NCI-H226 (cell line): ENCODE measurements around the gene SLC16A3.

Experiments
- DNase-seq: peaks from one replicate; pipeline ENCODE4 v3.0.0-alpha.2; 2015

Gene SLC16A3

DNA sequence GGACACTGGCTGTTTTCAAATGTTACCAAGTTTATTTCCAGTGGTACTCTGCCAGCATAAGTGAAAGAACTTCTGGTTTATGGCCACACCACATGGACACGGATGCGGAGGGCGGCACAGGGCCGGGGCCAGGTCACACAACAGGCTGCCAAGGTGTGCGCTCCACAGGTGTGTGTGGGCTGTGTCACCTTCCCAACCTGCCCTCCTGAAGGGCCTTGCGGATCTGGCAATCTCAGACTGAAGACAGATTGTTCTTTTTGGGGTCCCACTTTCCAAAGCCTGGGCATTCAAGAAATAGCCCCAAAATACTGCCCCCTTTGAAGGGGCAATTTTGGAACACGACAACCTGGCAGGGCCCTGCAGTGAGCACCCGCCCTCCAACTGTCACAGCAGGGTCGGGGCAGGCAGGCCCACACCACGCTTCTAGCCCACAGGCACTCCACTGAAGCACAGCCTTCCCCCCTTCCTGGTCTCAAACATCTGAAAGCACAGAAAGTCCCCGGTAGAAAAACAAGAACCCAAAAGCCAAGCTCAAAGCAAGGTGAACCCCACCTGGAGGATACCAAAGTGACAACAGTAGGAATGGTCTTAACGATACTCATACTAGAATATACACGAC is 41.1 kb downstream of the SLC16A3 start:
- DNase-seq: no peak

DNA sequence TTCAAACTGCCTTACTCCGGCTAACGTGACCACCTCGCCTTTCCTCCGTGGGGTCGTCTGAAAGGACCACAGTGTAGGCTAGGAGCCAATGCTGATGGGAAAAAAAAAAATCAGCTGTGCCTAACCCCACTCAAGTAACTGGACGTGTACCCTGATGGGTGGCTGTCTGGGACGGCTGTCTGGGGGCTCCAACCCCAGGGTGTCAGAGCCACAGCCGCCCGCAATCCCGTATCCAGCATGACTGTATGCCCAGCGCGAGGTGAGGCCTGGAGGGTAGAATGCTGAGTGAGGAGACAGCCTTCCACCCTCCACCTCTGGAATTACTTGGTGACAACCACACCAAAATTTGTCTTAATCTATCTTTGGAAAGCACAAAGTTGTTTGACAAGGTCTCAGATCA is 41.8 kb downstream of the SLC16A3 start:
- DNase-seq: no peak

DNA sequence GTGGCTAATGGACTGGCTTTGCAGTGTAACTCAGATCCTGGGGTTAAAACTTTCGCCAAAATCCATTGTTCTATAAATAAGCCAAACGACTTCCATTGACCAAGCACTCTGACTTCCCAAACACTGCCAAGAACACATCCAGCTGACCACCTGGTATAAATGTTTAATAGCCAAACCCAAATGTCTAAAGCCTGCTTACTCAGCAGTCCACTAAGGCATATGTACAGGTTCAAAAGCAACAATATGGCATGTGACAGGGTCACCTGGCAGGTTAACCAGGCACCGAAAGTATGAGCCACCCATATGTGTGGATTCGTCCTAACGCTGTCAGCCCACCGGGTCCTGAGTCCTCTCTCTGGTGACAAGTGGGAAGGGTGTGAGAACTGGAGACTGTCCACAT is 42.6 kb downstream of the SLC16A3 start:
- no peak for DNase-seq

DNA sequence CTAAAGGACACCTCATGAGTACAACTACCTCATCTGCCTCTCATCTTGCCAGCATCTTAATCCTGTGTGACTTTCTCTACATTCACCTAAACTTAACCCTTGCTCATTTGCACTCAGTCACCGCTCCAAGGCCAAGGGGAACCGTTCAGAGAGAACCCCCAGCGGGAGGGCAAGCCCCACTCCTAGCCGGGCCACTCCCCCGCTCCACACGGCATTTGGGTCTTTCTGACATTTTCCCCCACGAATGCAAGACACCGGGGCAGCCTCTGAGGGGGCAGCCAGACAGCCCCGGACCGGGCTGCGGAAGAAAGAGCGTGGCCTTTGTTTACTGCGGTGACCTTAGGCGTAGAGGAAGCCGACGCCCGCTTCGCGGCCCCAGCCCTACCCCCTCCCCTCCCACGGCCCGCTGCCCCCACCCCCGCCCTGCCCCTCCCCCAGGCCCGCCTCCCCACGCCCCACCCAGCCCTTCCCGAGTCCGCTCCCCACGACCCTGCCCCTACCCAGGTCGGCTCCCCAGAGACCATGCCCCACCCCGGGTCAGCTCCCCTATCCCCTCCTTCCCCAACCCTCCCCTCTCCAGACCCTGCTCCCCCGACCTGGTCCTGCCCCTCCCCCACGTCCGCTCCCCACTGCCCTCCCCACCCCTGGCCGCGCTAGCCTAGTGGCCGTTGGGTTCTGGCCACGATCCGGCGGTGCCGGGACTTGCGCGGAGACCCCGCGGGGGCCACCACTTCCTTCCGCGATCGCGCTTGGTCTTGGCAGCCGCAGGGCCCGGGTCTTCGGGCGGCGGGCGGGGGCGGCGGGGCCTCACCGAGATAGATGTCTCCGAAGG is 43.9 kb downstream of the SLC16A3 start:
- DNase-seq: no peak

DNA sequence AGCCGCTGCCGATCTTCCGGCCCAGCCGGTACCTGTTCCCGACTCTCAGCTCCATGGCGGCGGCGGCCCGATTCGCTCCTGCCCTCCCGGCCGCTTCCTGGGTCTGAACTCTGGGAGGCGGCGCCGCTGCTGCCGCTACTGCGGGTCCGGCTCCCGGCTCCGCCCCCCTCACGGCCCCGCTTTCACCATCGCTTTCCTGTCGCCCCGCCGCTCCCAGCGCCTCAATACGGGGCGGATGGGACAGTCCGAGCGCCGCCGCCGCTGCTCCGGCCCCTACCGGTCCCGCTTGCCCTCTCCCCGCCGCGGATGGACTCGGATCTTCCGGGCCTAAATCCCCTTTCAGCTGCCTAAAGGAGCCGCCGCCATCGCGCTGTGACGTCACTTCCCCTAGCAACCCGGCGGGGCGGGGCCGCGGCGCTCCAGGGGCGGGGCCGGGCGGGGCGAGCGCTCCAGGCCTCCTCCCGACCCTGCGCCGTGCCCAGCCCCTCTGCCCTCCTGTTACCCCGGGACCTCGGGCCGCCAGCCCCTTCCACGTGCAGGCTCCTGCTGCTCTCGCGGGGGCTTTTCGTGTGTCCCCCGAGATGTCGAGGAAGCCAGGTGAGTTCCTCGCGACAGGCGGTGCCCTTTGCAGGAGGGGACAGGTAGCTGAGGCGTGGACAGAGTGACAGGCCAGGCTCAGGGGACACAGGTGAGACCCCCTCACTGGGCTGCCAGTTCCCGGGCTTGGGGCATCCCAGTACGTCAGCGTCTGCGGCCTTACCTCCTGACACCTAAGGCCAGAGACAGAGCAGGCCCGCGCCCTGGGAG is 44.7 kb downstream of the SLC16A3 start, which contains the start of gene CSNK1D:
CSNK1D (minus strand) TSS at position 374 of the 807 bp plus-strand sequence; CDS start at position 55, 319 bp downstream.
- peak; percentile 65 for DNase-seq

DNA sequence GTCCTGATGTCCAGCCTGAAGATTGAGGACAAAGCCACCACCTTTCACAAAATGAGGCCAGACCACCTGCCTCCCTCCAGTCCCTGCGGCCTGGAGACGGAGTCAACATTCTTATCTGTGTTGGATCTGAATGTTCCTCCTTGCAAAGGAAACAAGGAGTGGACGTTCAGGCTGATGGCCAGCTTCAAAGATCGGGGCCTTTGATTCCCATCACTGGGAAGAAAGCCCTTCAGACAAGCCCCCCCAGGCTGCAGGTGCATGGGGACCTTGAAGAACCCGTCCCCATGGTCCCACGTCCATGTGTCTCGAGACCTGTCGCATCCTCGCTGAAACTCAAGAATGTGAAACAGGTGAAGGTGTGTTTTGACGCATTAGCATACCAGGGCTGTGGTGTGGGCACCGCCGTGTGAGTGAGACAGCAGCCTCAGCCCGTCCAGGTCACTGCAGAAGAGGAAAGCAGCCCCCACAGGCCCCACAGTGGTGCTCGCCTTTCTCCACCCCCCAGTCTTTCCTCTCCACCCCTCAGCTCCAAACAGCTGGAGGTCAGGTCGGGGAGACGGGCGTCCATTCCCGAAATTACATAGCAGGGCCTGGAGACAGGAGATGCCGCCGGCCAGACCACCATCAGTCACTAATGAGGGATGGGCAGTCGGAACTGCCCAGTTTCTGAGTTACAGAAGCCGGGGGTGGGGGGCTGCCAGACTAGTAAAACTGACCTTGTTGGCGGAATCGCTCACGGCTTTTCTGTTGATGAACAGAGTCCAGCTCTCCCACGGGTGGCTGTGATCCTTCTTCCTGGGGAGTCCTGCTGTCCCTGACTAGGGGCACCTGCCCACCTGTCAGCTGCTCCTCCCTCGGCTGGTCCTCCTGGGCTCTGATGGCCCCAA is 45.5 kb downstream of the SLC16A3 start:
- no peak for DNase-seq

DNA sequence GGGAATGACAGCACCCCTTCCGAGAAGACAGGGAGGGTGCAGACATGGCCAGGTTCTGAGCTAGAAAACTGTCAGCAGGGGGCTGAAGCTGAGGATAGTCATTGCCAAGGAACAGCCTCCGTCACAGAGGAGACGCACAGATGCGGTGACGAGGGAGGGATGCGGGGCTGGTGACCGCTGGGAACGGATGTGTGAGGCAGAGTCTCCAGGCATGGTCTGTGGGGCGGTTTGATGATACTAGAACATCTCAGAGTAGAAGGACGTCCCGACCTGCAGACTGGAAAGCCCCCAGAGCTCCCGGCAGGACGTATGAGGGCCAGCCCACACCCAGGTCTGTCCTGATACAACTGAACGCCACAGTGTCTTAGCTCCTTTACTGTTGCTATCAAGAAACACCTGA is 46.5 kb downstream of the SLC16A3 start:
- DNase-seq: no peak

DNA sequence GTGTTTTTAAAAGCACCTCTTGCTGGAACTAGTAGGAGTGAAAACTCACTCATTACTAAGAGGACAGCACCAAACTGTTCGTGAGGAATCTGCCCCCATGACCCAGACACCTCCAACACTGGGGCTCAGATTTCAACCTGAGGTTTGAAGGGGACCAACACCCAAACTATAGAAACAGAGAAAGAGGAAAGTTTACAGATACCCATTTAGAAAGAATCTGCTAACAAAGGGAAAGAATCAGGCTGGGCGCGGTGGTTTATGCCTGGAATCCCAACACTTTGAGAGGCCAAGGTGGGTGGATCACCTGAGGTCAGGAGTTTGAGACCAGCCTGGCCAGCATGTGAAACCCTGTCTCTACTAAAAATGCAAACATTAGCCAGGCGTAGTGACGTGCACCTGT is 48.1 kb downstream of the SLC16A3 start:
- no peak for DNase-seq

DNA sequence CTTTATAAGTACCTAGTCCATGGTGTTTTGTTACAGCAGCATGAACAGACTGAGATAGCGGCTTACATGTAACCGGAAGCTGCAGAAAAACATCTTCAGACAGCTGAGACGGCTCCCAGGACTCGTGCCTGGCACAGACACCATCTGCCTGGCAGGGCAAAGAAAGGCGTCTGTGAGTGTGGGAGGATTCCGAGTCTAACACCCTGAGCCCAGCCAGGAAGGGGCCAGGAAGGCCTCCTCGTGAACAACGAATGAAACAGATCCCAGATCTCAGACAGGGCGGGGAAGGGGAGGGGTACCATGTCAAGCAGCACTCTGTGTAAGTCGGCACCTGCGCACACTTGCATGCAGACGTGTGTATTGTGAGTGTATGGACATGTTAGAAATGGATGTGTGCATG is 49.0 kb downstream of the SLC16A3 start:
- no peak for DNase-seq

DNA sequence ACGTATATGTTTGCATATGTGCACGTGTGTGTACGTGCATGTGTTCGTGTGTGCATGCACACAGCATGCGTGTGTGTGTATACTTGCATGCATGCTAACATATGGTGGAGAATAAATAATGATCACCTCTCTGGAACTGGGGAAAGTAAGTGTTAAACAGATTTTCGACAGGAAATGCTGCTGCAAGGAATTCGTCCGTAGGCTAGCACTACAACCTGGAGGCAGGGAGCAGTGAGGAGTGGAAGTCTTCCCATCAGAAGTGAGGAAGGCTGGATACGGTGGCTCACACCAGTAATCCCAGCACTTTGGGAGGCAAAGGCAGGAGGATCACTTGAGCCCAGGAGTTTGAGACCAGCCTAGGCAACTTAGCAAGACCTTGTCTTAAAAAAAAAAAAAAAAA is 49.5 kb downstream of the SLC16A3 start:
- DNase-seq: no peak

DNA sequence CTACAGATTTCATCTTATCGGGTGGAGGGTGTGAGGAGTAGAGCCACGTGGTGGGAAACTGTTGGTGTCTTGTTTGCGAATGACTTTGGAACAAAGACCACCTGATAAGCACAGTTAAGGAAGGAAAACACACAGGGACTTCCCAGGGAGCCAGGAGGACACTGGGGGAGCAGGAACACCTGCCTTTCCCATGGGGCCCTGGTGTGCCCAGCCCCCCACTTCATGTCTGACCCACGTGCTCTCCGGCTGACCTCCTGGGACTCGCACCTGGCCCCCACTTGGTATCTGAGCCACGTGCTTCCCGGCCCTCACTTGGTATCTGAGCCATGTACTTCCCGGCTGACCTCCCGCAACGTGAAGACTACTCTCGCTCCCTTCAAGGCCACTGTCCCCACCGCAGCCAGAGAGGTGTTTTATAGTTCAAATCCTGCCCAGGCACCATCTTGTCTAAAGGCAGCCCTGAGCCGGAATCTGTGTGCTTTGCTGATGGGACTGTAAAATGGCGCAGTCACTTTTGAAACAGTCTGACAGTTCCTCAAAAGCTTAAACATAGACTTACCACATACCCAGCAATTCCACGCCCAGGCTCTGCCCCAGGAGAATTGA is 50.0 kb downstream of the SLC16A3 start:
- DNase-seq: no peak

DNA sequence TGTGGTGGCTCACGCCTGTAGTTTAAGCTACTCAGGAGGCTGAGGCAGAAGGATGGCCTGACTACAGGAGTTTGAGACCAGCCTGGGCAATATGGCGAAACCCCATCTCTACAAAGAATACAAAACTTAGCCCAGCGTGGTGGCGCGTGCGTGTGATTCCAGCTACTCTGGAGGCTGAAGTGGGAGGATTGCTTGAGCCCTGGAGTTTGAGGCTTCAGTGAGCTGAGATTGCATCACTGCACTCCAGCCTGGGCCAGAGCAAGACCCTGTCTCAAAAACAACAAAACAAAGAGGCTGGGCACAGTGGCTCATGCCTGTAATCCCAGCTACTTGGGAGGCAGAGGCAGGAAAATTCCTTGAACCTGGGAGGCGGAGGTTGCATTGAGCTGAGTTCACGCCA is 51.7 kb downstream of the SLC16A3 start:
- no peak for DNase-seq

DNA sequence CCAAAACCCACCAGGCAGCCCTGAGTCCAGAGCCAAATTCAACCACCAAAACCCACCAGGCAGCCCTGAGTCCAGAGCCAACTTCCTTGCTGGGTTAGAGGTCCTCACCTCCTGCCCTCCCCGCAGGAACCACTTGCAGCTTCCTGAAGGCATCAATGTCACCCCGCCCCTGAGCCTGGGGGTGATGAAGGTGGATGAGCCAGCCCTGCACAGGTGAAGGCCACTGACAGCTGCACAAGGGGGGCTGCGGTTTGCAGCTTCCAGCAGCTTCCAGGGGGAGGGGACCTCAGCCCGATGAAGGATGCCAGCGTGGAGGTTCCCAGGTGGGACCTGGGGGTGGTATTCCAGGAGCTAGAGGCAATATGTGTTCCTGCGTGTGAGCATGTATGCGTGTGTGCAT is 52.2 kb downstream of the SLC16A3 start:
- DNase-seq: no peak

DNA sequence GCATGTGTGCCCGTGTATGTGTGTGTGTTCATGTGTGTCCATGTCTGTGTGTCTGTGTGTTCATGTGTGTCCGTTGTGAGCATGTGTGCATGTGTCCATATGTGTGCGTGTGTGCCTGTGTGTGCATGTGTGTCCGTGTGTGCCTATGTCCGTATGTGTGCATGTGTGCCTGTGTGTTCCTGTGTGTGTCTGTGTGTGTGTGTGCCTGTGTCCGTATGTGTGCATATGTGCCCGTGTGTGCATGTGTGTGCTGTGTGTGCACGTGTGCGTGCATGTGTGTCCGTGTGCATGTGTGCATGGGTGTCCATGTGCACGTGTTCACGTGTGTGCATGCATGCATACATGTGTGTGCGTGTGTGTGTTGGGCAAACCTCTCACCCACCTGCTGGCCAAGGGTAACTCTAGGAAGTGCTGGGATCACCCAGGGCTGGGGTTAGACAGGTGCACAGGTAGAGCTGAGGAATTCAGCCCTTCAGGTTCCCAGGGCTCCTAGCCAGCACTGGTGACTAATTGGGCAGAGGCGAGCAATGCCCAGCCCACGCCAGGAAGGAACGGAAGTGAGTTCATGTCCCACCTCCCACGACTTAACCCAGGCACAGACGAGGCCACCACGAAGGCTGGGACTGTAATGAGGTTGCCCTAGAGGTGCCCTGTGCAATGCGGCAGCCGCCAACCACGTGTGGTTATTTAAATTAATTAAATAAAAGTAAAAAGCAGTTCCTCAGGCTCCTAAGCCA is 52.8 kb downstream of the SLC16A3 start:
- DNase-seq: peak; percentile 66

DNA sequence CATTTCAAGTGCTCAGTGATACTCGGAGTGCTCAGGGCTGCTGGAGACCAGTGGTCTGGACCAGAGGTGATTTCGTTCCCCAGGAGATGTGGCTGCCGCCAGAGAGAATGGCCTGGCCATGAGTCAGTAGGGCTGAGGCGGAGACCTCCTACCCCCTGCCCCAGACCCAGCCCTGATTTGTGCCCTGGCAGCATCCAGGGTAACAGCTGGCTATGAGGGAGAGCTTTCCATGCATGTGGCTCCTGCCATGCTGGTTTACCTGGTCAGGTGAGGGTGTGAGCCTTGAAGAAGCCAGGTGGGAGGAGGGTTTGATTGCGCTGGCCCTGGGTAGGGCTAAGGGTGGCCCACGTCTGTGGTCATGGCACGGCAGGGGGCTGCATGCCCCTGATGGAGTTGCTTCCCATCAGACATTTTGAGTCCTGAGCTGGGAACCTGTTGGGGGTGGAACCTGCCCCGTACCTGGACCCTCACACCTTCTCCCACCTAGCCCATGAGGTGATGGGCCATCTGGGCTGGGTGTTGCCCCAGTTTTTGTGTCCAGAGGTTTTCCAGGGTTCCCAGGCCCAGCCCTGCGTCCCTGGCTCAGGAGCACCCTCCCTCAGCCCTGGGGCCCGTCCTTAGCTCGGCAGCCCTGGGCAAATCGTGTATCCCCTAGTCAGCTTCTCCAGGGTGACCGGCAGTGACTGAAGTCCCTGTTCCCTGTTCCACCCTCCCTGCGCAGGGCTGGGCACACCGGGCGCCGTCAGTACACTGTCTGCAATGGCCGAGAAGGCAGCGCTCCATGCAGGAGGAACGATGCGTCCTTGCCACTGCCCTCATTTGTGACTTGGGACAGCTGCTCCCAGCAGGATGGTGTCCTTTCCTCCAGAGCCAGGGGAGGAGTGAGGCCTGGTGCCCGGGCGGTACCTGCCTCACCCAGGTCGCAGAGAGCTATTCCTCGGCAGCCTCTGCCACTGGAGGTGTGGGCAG is 53.7 kb downstream of the SLC16A3 start:
- DNase-seq: no peak

DNA sequence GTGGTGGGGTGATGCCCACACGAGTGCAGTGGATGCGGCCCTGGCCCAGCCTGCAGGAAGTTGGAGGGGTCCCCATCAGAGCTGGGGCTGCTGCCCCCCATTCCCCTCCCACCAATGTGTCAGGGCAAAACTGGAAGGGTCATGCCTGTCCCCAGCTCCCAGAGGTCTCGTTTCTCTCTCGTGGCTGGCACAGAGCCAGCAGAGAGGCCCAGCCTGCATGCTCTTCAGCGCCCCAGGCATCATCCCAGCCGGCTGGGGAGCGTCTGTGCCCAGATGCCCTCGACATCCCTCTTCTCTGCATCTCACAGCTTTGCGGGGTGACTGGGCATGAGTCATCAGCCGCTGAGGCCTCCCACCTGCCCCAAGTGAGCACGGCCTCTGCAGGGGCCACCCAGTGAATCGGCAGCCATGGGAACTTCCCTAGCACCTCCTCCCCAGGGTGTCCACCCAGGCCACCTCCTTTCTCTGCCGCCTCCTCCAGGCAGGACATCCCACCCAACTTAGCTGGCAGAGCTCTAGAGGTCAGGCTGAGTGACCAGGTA is 54.4 kb downstream of the SLC16A3 start:
- DNase-seq: peak; percentile 95

DNA sequence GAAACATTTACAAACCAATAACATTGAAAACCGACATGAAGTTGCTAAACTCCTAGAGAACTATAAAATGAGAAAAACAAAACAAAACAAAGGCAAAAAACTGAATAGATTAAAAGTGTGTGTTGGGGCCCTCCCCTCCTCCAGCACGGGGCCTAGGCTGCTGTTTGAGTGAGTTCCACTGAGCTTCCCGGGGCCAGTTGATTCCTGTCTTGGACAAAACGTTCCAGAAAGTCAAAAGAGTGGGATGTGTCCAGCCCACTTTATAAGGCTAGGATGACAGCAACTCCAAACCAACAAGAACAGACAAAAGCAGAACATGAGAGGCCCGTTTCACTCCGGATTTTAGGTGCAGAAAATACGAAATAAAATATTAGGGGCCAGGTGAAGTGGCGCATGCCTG is 56.3 kb downstream of the SLC16A3 start:
- no peak for DNase-seq

DNA sequence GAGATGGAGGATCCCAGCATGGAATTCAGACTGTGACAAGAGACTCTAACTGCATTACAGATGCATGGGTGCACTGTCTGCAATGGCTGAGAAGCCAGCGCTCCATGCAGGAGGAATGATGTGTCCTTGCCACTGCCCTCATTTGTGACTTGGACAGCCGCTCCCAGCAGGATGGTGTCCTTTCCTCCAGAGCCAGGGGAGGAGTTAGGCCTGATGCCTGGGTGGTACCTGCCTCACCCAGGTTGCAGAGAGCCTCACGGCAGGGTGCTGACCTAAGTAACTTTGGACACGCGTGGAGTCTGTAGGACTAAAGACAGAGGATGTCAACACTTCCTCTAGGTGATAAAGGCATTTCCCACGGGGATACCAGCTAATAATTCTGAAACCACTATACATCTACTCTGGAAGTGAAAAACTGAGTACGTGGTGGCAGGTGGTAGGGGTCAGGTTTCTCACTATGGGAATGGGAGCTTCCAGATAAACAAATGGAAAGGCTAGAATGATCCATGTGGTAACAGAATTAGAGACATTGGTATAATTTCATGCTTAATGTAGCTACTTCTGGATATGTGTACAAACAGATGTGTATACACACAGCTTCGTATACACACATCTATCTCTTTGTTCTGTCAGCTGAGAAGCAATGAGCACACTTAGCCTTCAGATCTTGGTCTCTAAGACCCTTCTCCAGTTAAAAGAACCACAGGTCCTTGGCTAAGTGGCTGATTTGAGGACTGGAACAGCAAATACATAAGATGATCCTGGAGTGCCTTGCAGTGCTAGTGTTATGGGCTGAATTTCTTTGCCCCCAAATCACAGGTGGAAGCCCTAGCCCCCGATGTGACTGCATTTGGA is 58.4 kb downstream of the SLC16A3 start:
- DNase-seq: no peak
